Neural cell (in vitro differentiated cells): ENCODE data around the gene SH3BP5. TPM values are rescaled to one million over a fixed set of nuclear protein-coding genes. Genes with fewer than 3 reads are reported as not detected.

Experiments used
- H2AFZ ChIP-seq: fragments of 200-600, 300-800 bp; sonication (generic), shearing (Covaris generic); 2 replicates; pipeline ENCODE4 v1.6.0; 2014; ENCODE audit warnings: low read depth, mild to moderate bottlenecking, antibody characterized with exemption, low read length, moderate library complexity
- H3F3A ChIP-seq: fragments of 200-600 bp; shearing (Covaris generic); 2 replicates; pipeline ENCODE4 v1.6.1; 2016; ENCODE audit warnings: mild to moderate bottlenecking, moderate library complexity, mixed read lengths, antibody characterized with exemption, low read length; ENCODE audit not compliant: insufficient read depth, poor library complexity, severe bottlenecking
- H3K27ac ChIP-seq: fragments of 200-600, 300-800 bp; sonication (generic), shearing (Covaris generic); 2 replicates; pipeline ENCODE4 v1.5.1; 2014; ENCODE audit warnings: mild to moderate bottlenecking, low read length, moderate library complexity
- H3K27me3 ChIP-seq: fragments of 300-800, 200-600 bp; sonication (generic), shearing (Covaris generic); 2 replicates; pipeline ENCODE4 v1.6.0; 2014; ENCODE audit warnings: mild to moderate bottlenecking, low read depth, low read length, moderate library complexity; ENCODE audit not compliant: insufficient read depth
- H3K36me3 ChIP-seq: fragments of 300-800, 200-600 bp; sonication (generic), shearing (Covaris generic); 2 replicates; pipeline ENCODE4 v1.5.1; 2014; ENCODE audit warnings: mild to moderate bottlenecking, antibody characterized with exemption, low read length, moderate library complexity; ENCODE audit not compliant: insufficient read depth
- H3K4me2 ChIP-seq: fragments of 300-800, 200-600 bp; sonication (generic), shearing (Covaris generic); 2 replicates; pipeline ENCODE4 v1.6.0; 2014; ENCODE audit warnings: mild to moderate bottlenecking, low read length
- H3K4me3 ChIP-seq: fragments of 300-800, 200-600 bp; sonication (generic), shearing (Covaris generic); 2 replicates; pipeline ENCODE4 v1.5.1; 2014; ENCODE audit warnings: mild to moderate bottlenecking, low read length, moderate library complexity
- H3K79me2 ChIP-seq: fragments of 200-600 bp; shearing (Covaris generic); replicated peaks from 2 replicates; pipeline ENCODE4 v1.6.0; 2014; ENCODE audit warnings: mild to moderate bottlenecking, low read length, moderate library complexity; ENCODE audit not compliant: insufficient read depth
- H3K9ac ChIP-seq: fragments of 300-800, 200-600 bp; sonication (generic), shearing (Covaris generic); 2 replicates; pipeline ENCODE4 v1.6.1; 2016; ENCODE audit warnings: mild to moderate bottlenecking, low read length, mixed read lengths
- H3K9me2 ChIP-seq: fragments of 200-600 bp; shearing (Covaris generic); 2 replicates; pipeline ENCODE4 v1.6.1; 2016; ENCODE audit warnings: mild to moderate bottlenecking, low read length, mixed read lengths; ENCODE audit not compliant: insufficient read depth
- H3K9me3 ChIP-seq: fragments of 200-600, 300-800 bp; sonication (generic), shearing (Covaris generic); 2 replicates; pipeline ENCODE4 v1.6.1; 2016; ENCODE audit warnings: mild to moderate bottlenecking, mixed run types, low read length, moderate library complexity, mixed read lengths
- H4K20me1 ChIP-seq: fragments of 200-600 bp; shearing (Covaris generic); 2 replicates; pipeline ENCODE4 v1.6.1; 2016; ENCODE audit warnings: mild to moderate bottlenecking, mixed run types; ENCODE audit not compliant: insufficient read depth
- CTCF ChIP-seq: fragments of 450-650 bp; IDR thresholded peaks from 2 replicates; pipeline ENCODE4 v1.5.1; 2014; ENCODE audit warnings: antibody characterized with exemption, mild to moderate bottlenecking, moderate library complexity; ENCODE audit not compliant: poor library complexity, severe bottlenecking
- EP300 ChIP-seq: fragments of 450-650 bp; conservative IDR thresholded peaks from 2 replicates; pipeline ENCODE4 v1.6.1; 2014; ENCODE audit warnings: antibody characterized with exemption, mild to moderate bottlenecking, moderate library complexity; ENCODE audit not compliant: poor library complexity, severe bottlenecking
- EZH2 ChIP-seq: fragments of 200-600, 300-800 bp; shearing (Covaris generic), sonication (generic); IDR thresholded peaks from 2 replicates; pipeline ENCODE4 v1.6.1; 2014; ENCODE audit warnings: antibody characterized with exemption, low read length, borderline replicate concordance, mild to moderate bottlenecking; ENCODE audit not compliant: insufficient read depth, poor library complexity, severe bottlenecking
- MXI1 ChIP-seq: fragments of 450-650 bp; conservative IDR thresholded peaks from 2 replicates; pipeline ENCODE4 v1.6.1; 2014; ENCODE audit warnings: antibody characterized with exemption, mild to moderate bottlenecking; ENCODE audit not compliant: poor library complexity, severe bottlenecking
- POLR2AphosphoS5 ChIP-seq: IDR thresholded peaks from 2 replicates; pipeline ENCODE4 v1.6.1; 2012
- RAD21 ChIP-seq: fragments of 450-650 bp; conservative IDR thresholded peaks from 2 replicates; pipeline ENCODE4 v1.6.1; 2014; ENCODE audit warnings: antibody characterized with exemption, mild to moderate bottlenecking, moderate library complexity
- REST ChIP-seq: IDR thresholded peaks from 2 replicates; pipeline ENCODE4 v1.6.1; 2012; ENCODE audit warnings: borderline replicate concordance
- SMC3 ChIP-seq: fragments of 450-650 bp; conservative IDR thresholded peaks from 2 replicates; pipeline ENCODE4 v1.6.1; 2014; ENCODE audit warnings: antibody characterized with exemption, mild to moderate bottlenecking, moderate library complexity; ENCODE audit not compliant: poor library complexity
- TAF1 ChIP-seq: IDR thresholded peaks from 2 replicates; pipeline ENCODE4 v1.6.1; 2012; ENCODE audit warnings: low read depth
- polyA plus RNA-seq: library from polyadenylated mRNA; depleted of rRNA; stranded (reverse); fragments of >200 nt; gene quantifications from 2 replicates; pipeline ENCODE4 v1.2.3, GENCODE V29; 2014

Gene SH3BP5
- polyA plus RNA-seq, 1 donor from 2014 or later: 166 TPM

GRCh38 chr3:15276028-15276724, 56.2 kb downstream of the SH3BP5 start:
- no peaks in the 10 kb centered on the region for H3K9me3 ChIP-seq
- H2AFZ ChIP-seq: no peak overlapping the region
- TF ChIP-seq EZH2 (no peak), SMC3 (no peak), POLR2AphosphoS5 (no peak), REST (no peak), CTCF (no peak), TAF1 (no peak), RAD21 (no peak), EP300 (no peak), MXI1 (no peak)
- H3K9me2 ChIP-seq: no peaks in the 10 kb centered on the region
- no peaks in the 10 kb centered on the region for H3K27me3 ChIP-seq
- H3K9ac ChIP-seq: no peak overlapping the region
- H3F3A ChIP-seq: no peaks in the 10 kb centered on the region
- no peaks in the 10 kb centered on the region for H3K36me3 ChIP-seq
- H4K20me1 ChIP-seq: no peaks in the 10 kb centered on the region
- H3K4me2 ChIP-seq: no peak overlapping the region
- no peaks in the 10 kb centered on the region for H3K79me2 ChIP-seq
- no peak overlapping the region for H3K27ac ChIP-seq
- no peak overlapping the region for H3K4me3 ChIP-seq

DNA sequence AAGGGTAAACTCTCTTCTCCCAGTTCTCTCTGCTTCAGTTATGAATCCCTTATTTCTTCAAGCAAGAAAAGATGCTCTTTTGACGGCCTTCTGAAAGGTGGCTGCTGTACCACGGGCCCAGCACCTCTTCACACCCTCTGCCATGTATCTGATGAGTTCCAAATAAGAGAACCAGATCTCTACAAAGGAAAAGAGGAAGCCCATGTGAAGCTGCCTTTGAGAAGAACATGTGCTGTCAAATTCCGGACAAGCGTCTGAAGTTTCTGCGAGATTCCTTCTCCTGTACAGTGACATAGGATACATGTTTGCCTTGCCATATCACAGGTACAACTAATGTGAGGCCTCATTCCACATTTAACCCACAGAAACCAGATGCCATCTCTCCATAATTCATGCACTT, 59.2 kb downstream of the SH3BP5 start:
- H3K4me2 ChIP-seq: no peak overlapping the region
- no peaks in the 10 kb centered on the region for H3K9me3 ChIP-seq
- H3K27me3 ChIP-seq: no peaks in the 10 kb centered on the region
- no peak overlapping the region for H3K9ac ChIP-seq
- H2AFZ ChIP-seq: no peak overlapping the region
- H3K79me2 ChIP-seq: no peaks in the 10 kb centered on the region
- H4K20me1 ChIP-seq: no peaks in the 10 kb centered on the region
- H3K9me2 ChIP-seq: no peaks in the 10 kb centered on the region
- no peaks in the 10 kb centered on the region for H3K36me3 ChIP-seq
- H3K27ac ChIP-seq: no peak overlapping the region
- H3K4me3 ChIP-seq: no peak overlapping the region
- no peaks in the 10 kb centered on the region for H3F3A ChIP-seq
- no peak for TF ChIP-seq REST
- no peak for TF ChIP-seq RAD21
- TF ChIP-seq EZH2: no peak
- TF ChIP-seq CTCF: no peak
- TF ChIP-seq MXI1: no peak
- TF ChIP-seq POLR2AphosphoS5: no peak
- TF ChIP-seq SMC3: no peak
- TF ChIP-seq TAF1: no peak
- no peak for TF ChIP-seq EP300
